HG03342 (cell line): Measurements from ENCODE around the gene RAP1GAP.

Source experiments
- ATAC-seq: cut with Tn5 transposase; IDR thresholded peaks from one replicate; pipeline ENCODE4 v1.9.1; 2021; ENCODE audit warnings: mild to moderate bottlenecking, moderate library complexity; ENCODE audit not compliant: unreplicated experiment

RAP1GAP gene

GRCh38 chr1:21663248-21663950 is 5.8 kb downstream of the RAP1GAP start:
- no peak for ATAC-seq

GRCh38 chr1:21662426-21663247 is 6.5 kb downstream of the RAP1GAP start:
- ATAC-seq: no peak

DNA sequence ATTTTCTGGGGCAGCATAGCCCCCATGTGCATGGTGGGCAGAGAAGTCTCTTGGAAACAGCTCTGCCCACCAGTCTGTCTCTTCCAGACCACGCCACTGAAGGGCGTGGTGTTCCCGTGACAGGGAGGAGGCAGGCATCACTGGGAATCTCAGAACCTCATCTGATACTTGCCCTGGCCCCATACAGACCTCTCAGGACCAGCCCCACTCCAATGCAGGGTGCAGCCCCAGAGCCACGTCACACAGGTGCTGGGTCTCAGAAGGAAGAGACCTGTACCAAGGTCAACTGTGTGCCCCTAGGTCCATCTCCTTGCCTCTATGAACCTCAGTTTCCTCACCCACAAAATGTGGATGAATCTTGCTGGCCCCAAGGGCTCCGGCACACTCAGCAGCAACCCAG is 7.3 kb downstream of the RAP1GAP start:
- ATAC-seq: no peak

DNA sequence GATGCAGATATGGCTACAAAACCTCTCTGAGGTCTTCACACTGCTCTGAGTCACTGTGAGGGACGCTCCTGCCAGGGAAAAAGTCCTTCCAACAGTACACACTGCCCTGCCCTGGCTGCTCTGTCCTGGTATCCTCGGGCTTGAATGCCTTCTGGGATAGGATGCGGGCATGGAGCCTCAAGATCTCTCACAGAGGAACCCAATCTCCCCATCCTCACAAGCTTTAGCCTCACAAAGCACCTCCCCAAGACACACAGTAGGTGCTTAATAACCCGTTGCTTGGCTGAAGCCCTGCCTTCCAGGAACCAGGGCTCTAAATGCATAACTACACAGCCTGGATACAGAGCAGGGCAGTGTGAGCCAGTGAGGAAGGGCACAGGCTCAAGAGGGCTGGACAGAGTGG is 9.2 kb downstream of the RAP1GAP start:
- ATAC-seq: no peak

DNA sequence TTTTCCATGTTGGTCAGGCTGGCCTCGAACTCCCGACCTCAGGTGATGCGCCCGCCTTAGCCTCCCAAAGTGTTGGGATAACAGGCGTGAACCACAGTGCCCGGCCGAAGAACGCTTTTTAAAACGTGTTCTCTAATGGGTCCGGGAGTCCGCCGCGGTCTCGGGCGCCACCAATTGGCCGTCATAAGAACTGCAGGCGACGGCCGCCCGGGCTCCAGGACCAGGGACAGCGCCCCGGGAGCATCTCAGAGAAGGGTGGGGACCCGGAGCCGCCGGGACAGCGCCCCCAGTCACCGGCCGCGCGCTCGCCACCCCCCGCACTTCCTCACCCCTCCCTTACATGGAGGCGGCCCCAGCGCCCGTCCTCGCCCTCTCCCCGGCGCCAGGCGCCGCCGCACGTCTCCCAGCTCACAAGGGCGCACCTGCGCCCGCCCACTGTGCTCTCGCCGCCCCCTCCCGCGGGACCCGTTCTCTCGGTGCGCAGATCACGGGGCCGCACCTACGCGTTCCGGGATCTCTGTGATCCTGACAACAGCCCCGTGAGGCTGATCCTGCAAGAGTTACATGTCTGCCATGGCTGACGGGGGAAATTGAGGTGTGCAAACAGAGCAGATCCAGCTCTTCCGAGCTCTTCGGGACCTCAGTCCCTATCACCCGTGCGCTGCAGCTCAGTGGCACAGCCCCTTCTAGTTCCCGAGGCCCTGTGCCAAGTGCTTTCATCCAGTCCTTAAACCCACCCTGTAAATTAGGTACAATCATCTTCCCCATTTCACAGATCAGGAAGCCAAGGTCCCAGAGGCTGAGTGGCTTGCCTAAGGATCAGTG is 9.8 kb downstream of the RAP1GAP start:
- ATAC-seq: no peak

DNA sequence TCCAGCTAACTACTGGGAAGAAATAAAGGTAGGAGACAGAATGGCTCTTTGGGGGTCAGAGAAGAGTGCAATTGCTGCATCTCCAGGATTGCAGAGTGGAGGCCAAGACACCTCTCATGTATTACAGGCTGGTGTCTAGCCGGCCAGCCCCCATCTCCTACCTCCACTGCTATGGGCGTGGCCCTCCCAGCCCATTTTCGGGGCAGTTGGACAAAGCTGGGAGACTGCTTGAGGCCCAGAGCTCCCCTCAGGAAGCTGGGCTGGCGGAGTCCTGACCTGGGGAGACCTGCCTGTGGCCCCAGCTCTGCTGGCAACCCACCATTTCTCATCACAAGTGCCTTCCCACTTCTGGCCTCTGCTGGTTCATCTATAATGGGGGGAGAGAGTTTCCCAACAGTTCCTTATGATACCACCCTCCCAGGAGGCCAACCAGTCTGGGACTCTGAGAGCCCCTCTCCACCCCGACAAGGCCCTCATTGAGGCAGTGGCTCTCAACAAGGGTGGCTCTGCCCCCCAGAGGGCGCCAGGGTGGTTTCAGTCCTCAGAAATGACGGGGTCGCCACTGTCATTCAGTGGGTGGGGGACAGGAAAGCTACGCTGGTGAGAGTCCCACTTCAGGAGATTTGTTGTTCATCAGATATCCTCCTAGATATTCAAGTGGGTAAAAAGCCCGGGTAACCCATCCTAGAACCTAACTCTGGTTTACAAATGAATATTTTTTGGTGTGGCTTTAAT is 11.5 kb downstream of the RAP1GAP start:
- ATAC-seq: no peak

- no peak for ATAC-seq
These were observed 13.4 kb downstream of the RAP1GAP start for GRCh38 chr1:21655748-21656147.

GRCh38 chr1:21655259-21655658 is 13.9 kb downstream of the RAP1GAP start:
- no peak for ATAC-seq

DNA sequence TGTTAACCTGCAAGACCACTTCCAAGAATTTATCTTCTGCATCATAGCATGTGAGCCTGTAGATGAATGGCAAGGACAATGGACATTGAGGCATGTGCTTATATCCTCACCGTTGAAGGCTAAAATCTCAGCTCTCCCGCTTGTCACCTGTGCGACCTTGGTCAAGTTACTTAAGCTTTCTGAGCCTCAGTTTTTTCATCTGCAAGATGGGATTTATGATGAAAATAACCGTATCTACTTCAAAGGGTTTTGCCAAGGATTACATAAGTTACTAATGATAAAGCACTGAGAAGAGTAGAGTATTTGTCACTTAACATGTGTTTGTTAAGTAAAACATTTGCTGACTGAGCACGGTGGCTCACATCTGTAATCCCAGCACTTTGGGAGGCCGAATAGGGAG is 14.9 kb downstream of the RAP1GAP start:
- ATAC-seq: no peak

DNA sequence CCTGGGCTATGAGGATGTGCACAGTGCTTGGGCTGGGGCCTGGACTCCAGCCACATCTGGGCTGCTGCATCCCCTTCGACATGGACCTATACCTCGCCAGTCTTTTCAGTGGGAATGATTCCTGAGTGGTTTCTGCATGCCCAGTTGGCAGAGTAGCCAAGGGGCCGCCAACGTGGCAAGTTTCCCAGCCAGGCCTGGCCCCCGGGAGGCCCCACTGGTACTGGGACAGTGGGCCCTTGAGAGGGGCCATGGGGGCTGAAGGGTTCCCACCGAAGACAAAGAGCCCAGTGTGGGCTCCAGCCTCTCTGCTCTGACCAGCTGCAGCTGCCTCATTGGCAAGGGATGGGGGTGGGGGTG is 15.4 kb downstream of the RAP1GAP start:
- no peak for ATAC-seq

DNA sequence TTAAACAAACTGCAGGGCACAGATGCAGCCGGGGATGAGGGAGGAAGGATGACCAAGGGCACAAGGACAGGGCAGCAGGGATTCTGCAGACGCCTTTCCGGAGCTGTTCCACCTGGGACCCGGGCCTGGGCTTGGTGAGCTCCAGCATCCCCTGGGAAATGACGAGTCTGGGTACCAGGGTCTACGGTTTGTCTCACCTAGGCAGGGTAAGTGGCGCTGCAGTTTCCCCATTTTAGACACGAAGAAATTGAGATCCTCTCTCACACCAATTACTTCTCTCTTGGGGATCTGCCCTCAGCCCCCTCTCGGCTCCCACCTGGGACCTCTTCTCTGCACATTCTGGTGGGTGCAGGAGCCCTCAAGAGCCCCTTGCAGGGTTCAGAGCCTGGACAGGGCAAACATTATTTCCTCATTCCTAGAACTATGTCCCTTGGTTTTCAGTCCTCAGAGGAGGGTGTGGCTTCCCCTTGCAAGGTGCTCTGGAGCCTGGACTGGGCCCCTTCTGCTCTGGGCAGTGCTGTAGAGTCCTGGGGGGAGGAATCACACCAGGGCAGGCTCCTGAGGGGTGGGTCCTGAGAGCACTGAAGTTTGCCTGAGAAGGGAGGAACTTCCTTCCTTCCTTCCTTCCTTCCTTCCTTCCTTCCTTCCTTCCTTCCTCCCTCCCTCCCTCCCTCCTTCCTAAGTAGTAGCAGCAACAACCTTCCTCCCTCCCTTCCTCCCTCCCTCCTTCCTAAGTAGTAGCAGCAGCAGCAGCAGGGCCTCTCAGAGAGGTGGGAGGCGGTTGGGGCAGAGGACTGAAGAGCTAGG is 16.0 kb downstream of the RAP1GAP start:
- no peak for ATAC-seq

GRCh38 chr1:21652101-21652936 is 16.8 kb downstream of the RAP1GAP start:
- no peak for ATAC-seq

GRCh38 chr1:21651214-21652042 is 17.7 kb downstream of the RAP1GAP start:
- no peak for ATAC-seq

DNA sequence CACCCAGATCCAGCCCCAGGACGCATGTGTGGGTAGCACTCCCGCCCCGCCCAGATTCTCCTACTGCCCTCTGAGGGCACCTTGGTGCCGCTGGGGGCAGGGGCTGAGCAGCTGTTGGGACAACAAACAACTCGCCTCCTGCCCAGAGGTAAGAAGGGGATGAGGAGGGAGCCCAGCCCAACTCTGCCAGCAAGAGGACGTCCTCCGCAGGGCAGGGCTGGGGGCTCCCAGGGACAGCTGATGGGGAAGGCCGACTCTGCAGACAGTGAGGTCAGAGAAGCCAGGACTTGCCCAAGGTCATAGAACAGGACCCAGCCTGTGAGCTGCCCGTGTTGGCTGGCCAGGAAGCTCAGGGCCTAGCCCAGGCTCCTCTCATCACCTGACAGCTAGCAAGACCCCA is 18.8 kb downstream of the RAP1GAP start:
- ATAC-seq: no peak

DNA sequence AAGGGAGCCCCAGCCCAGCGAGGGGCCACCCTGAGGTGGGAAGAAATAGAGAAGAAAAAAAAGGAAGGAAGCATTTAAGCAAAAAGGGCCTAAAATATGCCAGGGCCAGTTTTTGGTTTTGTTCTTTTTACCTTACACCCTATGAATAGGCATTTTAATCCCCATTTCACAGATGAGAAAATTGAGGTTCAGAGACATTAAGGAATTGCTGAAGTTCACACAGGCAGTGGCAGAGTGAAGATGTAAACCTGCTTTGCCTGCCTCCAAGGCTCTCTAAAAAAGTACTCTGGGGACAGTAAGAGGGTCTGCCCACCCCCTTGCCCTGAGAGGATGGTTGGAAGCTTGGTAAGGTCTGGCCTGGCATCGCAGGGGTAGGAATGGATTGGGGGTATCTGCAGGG is 19.8 kb downstream of the RAP1GAP start:
- no peak for ATAC-seq

DNA sequence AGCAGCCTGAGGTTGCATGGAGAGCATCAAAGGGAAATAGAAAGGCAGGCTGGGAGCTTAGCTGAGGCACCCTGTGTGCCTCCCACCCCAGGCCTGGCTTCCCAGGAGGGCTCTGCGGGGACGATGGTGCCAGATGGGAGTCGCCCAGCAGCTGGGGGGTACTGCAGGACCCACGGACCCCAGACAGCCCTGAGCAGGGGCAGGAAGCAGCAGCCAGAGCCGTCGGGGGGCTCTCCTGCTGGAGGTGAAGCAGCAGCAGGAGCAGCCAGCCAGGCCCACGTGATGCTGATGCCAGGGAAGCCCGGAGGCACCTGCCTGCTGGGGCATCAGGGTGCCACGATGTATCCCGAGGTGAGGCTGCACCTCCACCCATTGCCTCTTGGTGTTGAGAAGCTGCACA is 20.4 kb downstream of the RAP1GAP start:
- ATAC-seq: no peak

DNA sequence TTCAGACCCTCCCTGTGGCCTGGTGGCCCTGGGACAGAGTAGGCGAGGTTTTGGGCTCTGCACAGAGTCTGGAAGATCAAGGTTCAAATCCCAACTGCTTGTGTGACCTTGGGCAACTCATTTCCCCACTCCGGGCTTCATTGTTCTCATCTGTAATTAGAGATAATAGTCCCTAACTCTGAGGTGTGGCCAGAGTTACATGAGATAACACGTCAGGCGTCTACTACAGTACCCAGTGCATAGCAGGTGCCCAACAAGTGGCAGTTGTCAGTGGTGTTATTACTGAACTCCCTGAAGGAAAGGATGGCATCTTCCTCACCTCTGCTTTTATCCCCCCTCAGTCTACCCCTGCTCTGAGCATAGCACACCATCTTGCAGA is 20.8 kb downstream of the RAP1GAP start:
- no peak for ATAC-seq
